ENCODE measurements around the gene MOCS1. TPM values are rescaled to one million over a fixed set of nuclear protein-coding genes. Genes with fewer than 3 reads are reported as not detected.

The MOCS1 gene
- total and polyA plus RNA-seq, 9 of the 15 experiments (the other 6 are each of a cell fraction or from before 2014, with no cell fraction given), result 0.69 to 12.7 (median 8.7) TPM

DNA sequence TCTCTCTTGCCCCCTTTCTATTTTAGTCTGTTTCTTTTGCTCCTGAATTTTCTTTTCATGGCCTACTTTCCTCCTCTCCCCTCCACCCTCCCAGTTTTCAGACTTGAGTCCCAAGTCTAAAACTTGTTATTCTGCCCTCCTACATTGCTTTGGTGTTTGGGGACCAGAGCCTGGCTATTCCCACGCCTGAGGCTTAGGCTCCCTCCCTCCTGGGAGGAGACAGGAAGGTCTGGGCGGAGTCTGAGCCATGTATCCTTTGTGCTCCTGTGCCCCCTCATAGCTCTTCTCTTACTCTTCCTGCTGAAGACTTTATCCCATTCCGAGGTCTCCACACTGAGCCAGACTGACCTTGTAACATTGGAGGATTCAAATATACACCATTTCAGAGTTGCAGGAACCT is 72.6 kb downstream of the MOCS1 start:
- Histone ChIP-seq H4K20me1 (replicated peaks; ENCODE audit: control insufficient read depth, insufficient read depth, low read length) (no peaks in the 10 kb centered on the region), H3K9me1 (ENCODE audit: control insufficient read depth, insufficient read depth, low read length) (no peaks in the 10 kb centered on the region), H3K9ac (ENCODE audit: insufficient read depth in 1 of 2, low read depth in 2 of 2, low read length in 2 of 2) (no peak overlapping the region), H2AFZ (ENCODE audit: low read depth, low read length) (no peak overlapping the region), H3K36me3 (ENCODE audit: control insufficient read depth, insufficient read depth, low read length) (no peaks in the 10 kb centered on the region), H3K27me3 (ENCODE audit: control insufficient read depth in 2 of 2, insufficient read depth in 2 of 2, low read length in 2 of 2) (peaks cover 4 to 8% of the 10 kb centered on the region in 2 experiments; a peak in 3 of 5 replicates), H3K4me3 (no peak overlapping the region), H3K4me1 (replicated peaks in 1 of 2; ENCODE audit: control insufficient read depth in 2 of 2, insufficient read depth in 2 of 2, low read length in 2 of 2) (no peaks in the 10 kb centered on the region), H3K4me2 (ENCODE audit: insufficient read depth, low read length) (no peak overlapping the region), H3K27ac (ENCODE audit: extremely low read depth, low read depth, low read length) (no peak overlapping the region), H3K79me2 (ENCODE audit: control insufficient read depth, insufficient read depth, low read length) (no peaks in the 10 kb centered on the region), H3K9me3 (replicated peaks; ENCODE audit: control insufficient read depth, insufficient read depth, low read depth, low read length) (no peaks in the 10 kb centered on the region)
- DNase-seq (ENCODE audit: extremely low read depth in 1 of 4, low spot score in 3 of 4) (no peak), ATAC-seq (no peak), FAIRE-seq (no peak)
- TF ChIP-seq LEF1 (IDR thresholded peaks at IDR 0.05), result no peak
- TF ChIP-seq HDAC2 (IDR thresholded peaks at IDR 0.05), result no peak
- TF ChIP-seq RFX1 (IDR thresholded peaks at IDR 0.05), result no peak
- no peak for TF ChIP-seq KDM1A (IDR thresholded peaks at IDR 0.05)
- TF ChIP-seq EP400 (IDR thresholded peaks at IDR 0.05), result no peak
- no peak for TF ChIP-seq PURB (CRISPR knock-in tag; IDR thresholded peaks at IDR 0.05; ENCODE audit: low read depth)
- no peak for TF ChIP-seq ZNF146 (CRISPR knock-in tag; IDR thresholded peaks at IDR 0.05; ENCODE audit: unreplicated experiment)
- no peak for TF ChIP-seq MTA3 (IDR thresholded peaks at IDR 0.05; ENCODE audit: borderline replicate concordance)
- TF ChIP-seq RB1 (IDR thresholded peaks at IDR 0.05; ENCODE audit: low read depth), result no peak
- TF ChIP-seq, protein P1, sequence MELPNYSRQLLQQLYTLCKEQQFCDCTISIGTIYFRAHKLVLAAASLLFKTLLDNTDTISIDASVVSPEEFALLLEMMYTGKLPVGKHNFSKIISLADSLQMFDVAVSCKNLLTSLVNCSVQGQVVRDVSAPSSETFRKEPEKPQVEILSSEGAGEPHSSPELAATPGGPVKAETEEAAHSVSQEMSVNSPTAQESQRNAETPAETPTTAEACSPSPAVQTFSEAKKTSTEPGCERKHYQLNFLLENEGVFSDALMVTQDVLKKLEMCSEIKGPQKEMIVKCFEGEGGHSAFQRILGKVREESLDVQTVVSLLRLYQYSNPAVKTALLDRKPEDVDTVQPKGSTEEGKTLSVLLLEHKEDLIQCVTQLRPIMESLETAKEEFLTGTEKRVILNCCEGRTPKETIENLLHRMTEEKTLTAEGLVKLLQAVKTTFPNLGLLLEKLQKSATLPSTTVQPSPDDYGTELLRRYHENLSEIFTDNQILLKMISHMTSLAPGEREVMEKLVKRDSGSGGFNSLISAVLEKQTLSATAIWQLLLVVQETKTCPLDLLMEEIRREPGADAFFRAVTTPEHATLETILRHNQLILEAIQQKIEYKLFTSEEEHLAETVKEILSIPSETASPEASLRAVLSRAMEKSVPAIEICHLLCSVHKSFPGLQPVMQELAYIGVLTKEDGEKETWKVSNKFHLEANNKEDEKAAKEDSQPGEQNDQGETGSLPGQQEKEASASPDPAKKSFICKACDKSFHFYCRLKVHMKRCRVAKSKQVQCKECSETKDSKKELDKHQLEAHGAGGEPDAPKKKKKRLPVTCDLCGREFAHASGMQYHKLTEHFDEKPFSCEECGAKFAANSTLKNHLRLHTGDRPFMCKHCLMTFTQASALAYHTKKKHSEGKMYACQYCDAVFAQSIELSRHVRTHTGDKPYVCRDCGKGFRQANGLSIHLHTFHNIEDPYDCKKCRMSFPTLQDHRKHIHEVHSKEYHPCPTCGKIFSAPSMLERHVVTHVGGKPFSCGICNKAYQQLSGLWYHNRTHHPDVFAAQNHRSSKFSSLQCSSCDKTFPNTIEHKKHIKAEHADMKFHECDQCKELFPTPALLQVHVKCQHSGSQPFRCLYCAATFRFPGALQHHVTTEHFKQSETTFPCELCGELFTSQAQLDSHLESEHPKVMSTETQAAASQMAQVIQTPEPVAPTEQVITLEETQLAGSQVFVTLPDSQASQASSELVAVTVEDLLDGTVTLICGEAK (IDR thresholded peaks at IDR 0.05), result no peak
- TF ChIP-seq, protein P1 (CRISPR knock-in tag; IDR thresholded peaks at IDR 0.05), result no peak
- WGBS (ENCODE audit: insufficient coverage, low coverage, missing lambda C conversion rate), result 3% methylated on average over 3 of the region's 3 CpGs
- in situ Hi-C loops (cut with MboI) (no loop called here), intact Hi-C loops (cut with micrococcal nuclease) (no loop called here)
- ChIA-PET POLR2A (no interaction called here), CTCF (ENCODE audit: low intra/inter-chr PET ratio) (no interaction called here)
- no TSS peak for BruUV-seq (replicated peaks)
